HL-60 (cell line): ENCODE measurements around the gene MGAT5B.

ENCODE experiments used
- DNase-seq, 2 experiments: peaks; one replicate each; pipeline ENCODE4 v3.0.0-alpha.2; 2010 to 2020; ENCODE audit warnings: low read depth in 1 of 2, low spot score in 1 of 2
- H3K27ac ChIP-seq: fragments of 250-450 bp; sonication (Bioruptor Pico); replicated peaks from 2 replicates; pipeline ENCODE4 v1.5.1; 2020; ENCODE audit warnings: mild to moderate bottlenecking, moderate library complexity
- H3K27me3 ChIP-seq: fragments of 250-450 bp; sonication (Bioruptor Pico); 2 replicates; pipeline ENCODE4 v1.5.1; 2021; ENCODE audit warnings: mild to moderate bottlenecking, moderate library complexity; ENCODE audit not compliant: insufficient read depth, poor library complexity, severe bottlenecking
- H3K4me3 ChIP-seq: replicated peaks from 2 replicates; pipeline ENCODE4 v1.5.1; 2011; ENCODE audit warnings: mild to moderate bottlenecking, control low read depth, low read length; ENCODE audit not compliant: insufficient read depth
- GABPA ChIP-seq: IDR thresholded peaks from 2 replicates; pipeline ENCODE4 v1.6.1; 2012; ENCODE audit warnings: low read depth
- POLR2AphosphoS5 ChIP-seq: IDR thresholded peaks from 2 replicates; pipeline ENCODE4 v1.6.1; 2012; ENCODE audit warnings: low read depth
- SPI1 ChIP-seq: IDR thresholded peaks from 2 replicates; pipeline ENCODE4 v1.6.1; 2012; ENCODE audit warnings: low read depth, mild to moderate bottlenecking, borderline replicate concordance
- TF ChIP-seq, protein P1 (sequence below): IDR thresholded peaks from one replicate; pipeline ENCODE4 v1.5.1; 2011; ENCODE audit warnings: low read length, control low read depth, inconsistent platforms; ENCODE audit not compliant: insufficient read depth
- TF ChIP-seq, protein P2 (sequence below): IDR thresholded peaks from 2 replicates; pipeline ENCODE4 v1.6.1; 2012; ENCODE audit warnings: low read depth; ENCODE audit not compliant: insufficient replicate concordance

The MGAT5B gene

DNA sequence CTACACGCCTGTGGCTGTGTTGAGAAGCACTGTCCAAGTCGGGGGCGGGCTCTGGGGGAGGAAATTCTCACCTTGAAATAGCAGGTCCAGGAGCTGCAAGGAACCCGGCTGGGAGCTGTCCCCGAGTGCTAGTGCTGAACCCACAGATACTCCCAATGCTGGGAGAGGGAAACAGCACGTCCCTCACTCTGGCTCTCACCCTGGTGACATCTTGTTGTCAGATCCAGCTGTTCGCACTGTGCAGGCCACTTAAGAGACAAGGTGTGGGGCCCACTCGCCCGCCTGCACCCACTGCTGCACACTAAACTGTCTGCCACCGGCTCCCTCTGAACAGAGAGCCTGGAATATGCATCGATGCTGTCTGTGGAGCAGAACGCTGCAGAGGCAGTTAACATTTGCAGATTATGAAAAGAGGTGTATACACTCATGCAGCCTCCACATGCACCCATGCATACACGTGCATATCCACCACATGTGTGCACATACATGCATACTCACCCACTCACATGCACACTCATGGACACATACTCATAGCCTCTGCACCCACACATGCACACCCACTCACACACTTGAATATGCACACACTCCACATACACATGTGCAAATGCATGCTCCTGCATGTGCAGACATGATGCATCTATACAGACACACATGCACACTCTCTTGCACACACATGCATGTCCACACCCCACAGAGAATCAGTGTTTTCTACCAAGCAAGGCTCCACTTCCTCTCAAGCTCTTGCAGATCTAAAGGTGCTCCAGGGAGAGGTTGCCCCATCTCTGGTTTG, 42.0 kb downstream of the MGAT5B start:
- Histone ChIP-seq H3K27ac (no peak overlapping the region), H3K27me3 (no peaks in the 10 kb centered on the region), H3K4me3 (no peak overlapping the region)
- DNase-seq: peak; percentile 1 to 17
- TF ChIP-seq, protein P1, sequence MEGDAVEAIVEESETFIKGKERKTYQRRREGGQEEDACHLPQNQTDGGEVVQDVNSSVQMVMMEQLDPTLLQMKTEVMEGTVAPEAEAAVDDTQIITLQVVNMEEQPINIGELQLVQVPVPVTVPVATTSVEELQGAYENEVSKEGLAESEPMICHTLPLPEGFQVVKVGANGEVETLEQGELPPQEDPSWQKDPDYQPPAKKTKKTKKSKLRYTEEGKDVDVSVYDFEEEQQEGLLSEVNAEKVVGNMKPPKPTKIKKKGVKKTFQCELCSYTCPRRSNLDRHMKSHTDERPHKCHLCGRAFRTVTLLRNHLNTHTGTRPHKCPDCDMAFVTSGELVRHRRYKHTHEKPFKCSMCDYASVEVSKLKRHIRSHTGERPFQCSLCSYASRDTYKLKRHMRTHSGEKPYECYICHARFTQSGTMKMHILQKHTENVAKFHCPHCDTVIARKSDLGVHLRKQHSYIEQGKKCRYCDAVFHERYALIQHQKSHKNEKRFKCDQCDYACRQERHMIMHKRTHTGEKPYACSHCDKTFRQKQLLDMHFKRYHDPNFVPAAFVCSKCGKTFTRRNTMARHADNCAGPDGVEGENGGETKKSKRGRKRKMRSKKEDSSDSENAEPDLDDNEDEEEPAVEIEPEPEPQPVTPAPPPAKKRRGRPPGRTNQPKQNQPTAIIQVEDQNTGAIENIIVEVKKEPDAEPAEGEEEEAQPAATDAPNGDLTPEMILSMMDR: no peak
- TF ChIP-seq, protein P2, sequence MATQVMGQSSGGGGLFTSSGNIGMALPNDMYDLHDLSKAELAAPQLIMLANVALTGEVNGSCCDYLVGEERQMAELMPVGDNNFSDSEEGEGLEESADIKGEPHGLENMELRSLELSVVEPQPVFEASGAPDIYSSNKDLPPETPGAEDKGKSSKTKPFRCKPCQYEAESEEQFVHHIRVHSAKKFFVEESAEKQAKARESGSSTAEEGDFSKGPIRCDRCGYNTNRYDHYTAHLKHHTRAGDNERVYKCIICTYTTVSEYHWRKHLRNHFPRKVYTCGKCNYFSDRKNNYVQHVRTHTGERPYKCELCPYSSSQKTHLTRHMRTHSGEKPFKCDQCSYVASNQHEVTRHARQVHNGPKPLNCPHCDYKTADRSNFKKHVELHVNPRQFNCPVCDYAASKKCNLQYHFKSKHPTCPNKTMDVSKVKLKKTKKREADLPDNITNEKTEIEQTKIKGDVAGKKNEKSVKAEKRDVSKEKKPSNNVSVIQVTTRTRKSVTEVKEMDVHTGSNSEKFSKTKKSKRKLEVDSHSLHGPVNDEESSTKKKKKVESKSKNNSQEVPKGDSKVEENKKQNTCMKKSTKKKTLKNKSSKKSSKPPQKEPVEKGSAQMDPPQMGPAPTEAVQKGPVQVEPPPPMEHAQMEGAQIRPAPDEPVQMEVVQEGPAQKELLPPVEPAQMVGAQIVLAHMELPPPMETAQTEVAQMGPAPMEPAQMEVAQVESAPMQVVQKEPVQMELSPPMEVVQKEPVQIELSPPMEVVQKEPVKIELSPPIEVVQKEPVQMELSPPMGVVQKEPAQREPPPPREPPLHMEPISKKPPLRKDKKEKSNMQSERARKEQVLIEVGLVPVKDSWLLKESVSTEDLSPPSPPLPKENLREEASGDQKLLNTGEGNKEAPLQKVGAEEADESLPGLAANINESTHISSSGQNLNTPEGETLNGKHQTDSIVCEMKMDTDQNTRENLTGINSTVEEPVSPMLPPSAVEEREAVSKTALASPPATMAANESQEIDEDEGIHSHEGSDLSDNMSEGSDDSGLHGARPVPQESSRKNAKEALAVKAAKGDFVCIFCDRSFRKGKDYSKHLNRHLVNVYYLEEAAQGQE: peak; percentile 97

DNA sequence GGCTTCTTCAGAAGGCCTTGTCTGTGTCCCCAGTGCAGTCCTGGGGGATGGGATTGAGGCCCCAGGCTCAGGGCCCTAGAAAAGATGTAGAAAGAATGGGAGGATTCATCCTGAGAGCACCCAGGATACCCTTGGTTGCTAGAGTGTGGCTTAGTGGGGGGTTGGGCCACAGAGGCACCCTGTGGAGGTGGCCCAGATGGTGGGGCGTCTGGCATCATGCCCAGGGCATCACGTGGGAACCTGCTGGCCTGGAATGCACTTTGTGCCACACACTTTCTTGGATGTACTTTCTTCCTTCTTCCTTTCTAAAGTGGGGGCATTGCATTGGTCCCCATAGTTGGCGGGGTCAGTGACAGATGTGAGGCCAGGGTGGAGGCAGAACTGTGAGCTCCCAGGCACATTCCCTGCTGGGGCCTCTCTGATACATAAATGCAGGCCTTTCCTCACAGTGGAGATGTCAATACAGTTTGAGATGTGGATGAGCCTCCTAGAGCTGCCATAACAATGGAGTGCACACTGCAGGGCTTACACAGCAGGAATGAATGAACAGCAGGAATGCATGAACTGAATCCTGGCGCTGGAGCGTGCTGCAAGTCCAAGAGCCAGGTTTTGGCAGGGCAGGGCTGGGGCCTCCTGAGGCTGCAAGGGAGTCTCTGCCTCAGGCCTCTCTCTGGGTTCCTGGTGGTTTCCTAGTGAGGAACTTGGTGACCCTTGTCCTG, 43.3 kb downstream of the MGAT5B start:
- no peaks in the 10 kb centered on the region for H3K27me3 ChIP-seq
- TF ChIP-seq, protein P2: no peak
- no peak for TF ChIP-seq POLR2AphosphoS5
- no peak for TF ChIP-seq SPI1
- TF ChIP-seq GABPA: no peak
- TF ChIP-seq, protein P1: no peak
- no peak for DNase-seq
- no peak overlapping the region for H3K27ac ChIP-seq
- no peak overlapping the region for H3K4me3 ChIP-seq

DNA sequence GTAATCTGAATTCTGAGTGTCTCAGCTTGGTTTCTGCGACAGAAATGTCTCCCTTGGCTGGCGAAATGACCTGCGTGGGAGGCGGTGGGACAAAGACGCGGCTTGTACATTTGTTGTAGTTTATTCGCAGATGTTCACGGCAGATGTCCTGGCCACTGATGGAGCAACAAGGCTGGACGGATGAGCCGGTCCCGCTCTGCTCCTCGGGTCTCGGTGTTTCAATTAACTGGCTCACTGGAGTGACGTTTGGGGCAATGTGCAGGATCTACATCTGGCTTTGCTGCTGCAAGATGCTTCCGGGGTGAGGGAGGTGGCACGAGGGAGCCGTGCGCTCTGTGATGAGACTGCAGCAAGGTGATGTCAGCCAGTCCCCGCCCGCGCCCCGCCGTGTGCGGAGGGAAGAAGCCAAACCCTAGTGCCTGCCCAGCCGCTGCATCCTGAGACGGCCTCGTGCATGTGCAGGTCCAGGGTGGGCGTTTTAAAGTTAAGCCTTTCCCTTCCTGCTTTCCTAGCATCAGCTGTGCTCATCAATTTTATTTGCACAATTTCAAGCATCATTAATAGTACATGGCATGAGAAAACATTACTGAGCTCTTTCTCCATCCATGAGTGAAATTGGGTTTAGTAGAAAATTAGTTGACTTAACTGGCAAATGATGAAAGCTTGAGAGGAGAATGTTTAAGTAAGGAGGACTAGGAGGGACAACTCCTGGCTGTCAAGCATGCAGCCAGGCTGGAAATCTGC, 44.4 kb downstream of the MGAT5B start:
- Histone ChIP-seq H3K4me3 (no peak overlapping the region), H3K27ac (no peak overlapping the region), H3K27me3 (no peaks in the 10 kb centered on the region)
- no peak for TF ChIP-seq SPI1
- no peak for TF ChIP-seq POLR2AphosphoS5
- TF ChIP-seq, protein P2: no peak
- TF ChIP-seq, protein P1: no peak
- TF ChIP-seq GABPA: no peak
- no peak for DNase-seq
